GM23338 (cell line): ENCODE results near the gene KLHL22. TPM values are rescaled to one million over a fixed set of nuclear protein-coding genes. Genes with fewer than 3 reads are reported as not detected.

ENCODE experiments used
- ATAC-seq: fragments of 200-7000 bp; cut with Tn5 transposase; 3 replicates; pipeline ENCODE4 v1.9.1; 2020
- DNase-seq: peaks from one replicate; pipeline ENCODE4 v3.0.0-alpha.2; 2015; ENCODE audit warnings: low spot score
- H2AFZ ChIP-seq: fragments of 200-600 bp; sonication (generic); 2 replicates; pipeline ENCODE4 v1.8.0; 2016; ENCODE audit warnings: antibody characterized with exemption, mild to moderate bottlenecking, moderate library complexity
- H3F3A ChIP-seq: fragments of 200-600 bp; sonication (generic); replicated peaks from 2 replicates; pipeline ENCODE4 v1.8.0; 2017; ENCODE audit warnings: antibody characterized with exemption, mixed run types, low read depth
- H3K27ac ChIP-seq: fragments of 200-600 bp; sonication (generic); 2 replicates; pipeline ENCODE4 v1.6.1; 2016; ENCODE audit warnings: low read depth
- H3K27me3 ChIP-seq: fragments of 200-600 bp; sonication (generic); 2 replicates; pipeline ENCODE4 v1.8.0; 2016; ENCODE audit warnings: mild to moderate bottlenecking, mixed run types, moderate library complexity; ENCODE audit not compliant: insufficient read depth
- H3K36me3 ChIP-seq: fragments of 200-600 bp; sonication (generic); 2 replicates; pipeline ENCODE4 v1.8.0; 2016; ENCODE audit warnings: mild to moderate bottlenecking; ENCODE audit not compliant: insufficient read depth
- H3K4me1 ChIP-seq: fragments of 200-600 bp; sonication (generic); 2 replicates; pipeline ENCODE4 v1.8.0; 2016; ENCODE audit warnings: mild to moderate bottlenecking, moderate library complexity; ENCODE audit not compliant: insufficient read depth
- H3K4me2 ChIP-seq: fragments of 200-600 bp; sonication (generic); 2 replicates; pipeline ENCODE4 v1.7.1; 2017; ENCODE audit warnings: mixed run types
- H3K4me3 ChIP-seq: fragments of 200-600 bp; sonication (generic); 2 replicates; pipeline ENCODE4 v1.6.1; 2016; ENCODE audit warnings: mixed run types
- H3K79me2 ChIP-seq: fragments of 200-600 bp; sonication (generic); replicated peaks from 2 replicates; pipeline ENCODE4 v1.8.0; 2017; ENCODE audit warnings: mild to moderate bottlenecking; ENCODE audit not compliant: insufficient read depth
- H3K9me2 ChIP-seq: fragments of 200-600 bp; sonication (generic); 2 replicates; pipeline ENCODE4 v1.8.0; 2017; ENCODE audit not compliant: insufficient read depth
- H4K20me1 ChIP-seq: fragments of 200-600 bp; sonication (generic); replicated peaks from 2 replicates; pipeline ENCODE4 v1.8.0; 2017; ENCODE audit warnings: mild to moderate bottlenecking; ENCODE audit not compliant: insufficient read depth
- H3K27ac Mint-ChIP-seq: 2 replicates; pipeline ENCODE4 v1.8.0; 2020; ENCODE audit warnings: inconsistent platforms, mild to moderate bottlenecking, moderate library complexity, mixed read lengths
- H3K27me3 Mint-ChIP-seq: 3 replicates; pipeline ENCODE4 v1.8.0; 2022; ENCODE audit warnings: low read depth, mild to moderate bottlenecking, moderate library complexity, mixed read lengths, inconsistent platforms; ENCODE audit not compliant: insufficient read depth, poor library complexity
- H3K36me3 Mint-ChIP-seq: 3 replicates; pipeline ENCODE4 v1.8.0; 2021; ENCODE audit warnings: low read depth, mild to moderate bottlenecking, inconsistent platforms, moderate library complexity, mixed read lengths
- H3K4me1 Mint-ChIP-seq: 3 replicates; pipeline ENCODE4 v1.8.0; 2020; ENCODE audit warnings: mild to moderate bottlenecking, inconsistent platforms, mixed read lengths
- H3K4me3 Mint-ChIP-seq: 3 replicates; pipeline ENCODE4 v1.8.0; 2021; ENCODE audit warnings: moderate library complexity, mild to moderate bottlenecking, inconsistent platforms, mixed read lengths
- H3K9me3 Mint-ChIP-seq: 3 replicates; pipeline ENCODE4 v1.8.0; 2020; ENCODE audit warnings: moderate library complexity, mild to moderate bottlenecking, inconsistent platforms, mixed read lengths
- CREB1 ChIP-seq: fragments of 250-450 bp; sonication (Bioruptor Pico); IDR thresholded peaks from 2 replicates; pipeline ENCODE4 v1.5.0; 2020; ENCODE audit warnings: low read depth, mild to moderate bottlenecking, moderate library complexity
- EZH2 ChIP-seq: fragments of 200-600 bp; sonication (generic); IDR thresholded peaks from one replicate; pipeline ENCODE4 v1.8.0; 2017; ENCODE audit warnings: antibody characterized with exemption, mild to moderate bottlenecking, low read depth; ENCODE audit not compliant: unreplicated experiment
- EZH2phosphoT487 ChIP-seq: fragments of 200-600 bp; sonication (generic); IDR thresholded peaks from one replicate; pipeline ENCODE4 v1.8.1; 2018; ENCODE audit warnings: antibody characterized with exemption; ENCODE audit not compliant: unreplicated experiment
- STAT1 ChIP-seq: IDR thresholded peaks from one replicate; pipeline ENCODE4 v1.6.1; 2016; ENCODE audit warnings: antibody characterized with exemption; ENCODE audit not compliant: unreplicated experiment
- ZNF114 ChIP-seq: fragments of 250-450 bp; sonication (Bioruptor Pico); IDR thresholded peaks from 2 replicates; pipeline ENCODE4 v1.5.0; 2020; ENCODE audit warnings: mild to moderate bottlenecking, moderate library complexity
- ZNF331 ChIP-seq: fragments of 250-450 bp; sonication (Bioruptor Pico); IDR thresholded peaks from 2 replicates; pipeline ENCODE4 v1.5.0; 2020; ENCODE audit warnings: low read depth, mild to moderate bottlenecking, moderate library complexity
- polyA plus RNA-seq: library from polyadenylated mRNA; unstranded; fragments of >200 nt; fragmentation: Nextera tagmentation; extraction: Ambion mirVana; gene quantifications from 2 replicates; pipeline ENCODE4 v1.2.1, GENCODE V29; 2016
- total RNA-seq: library from RNA; depleted of rRNA; stranded (reverse); fragments of >200 nt; shearing (Covaris generic); gene quantifications from 2 replicates; pipeline ENCODE4 v1.2.3, GENCODE V29; 2014
- TF ChIP-seq, protein P1 (sequence below): IDR thresholded peaks from 2 replicates; pipeline ENCODE4 v1.6.1; 2016; ENCODE audit warnings: antibody characterized with exemption
- TF ChIP-seq, protein P2 (sequence below): fragments of 250-450 bp; sonication (Bioruptor Pico); IDR thresholded peaks from 2 replicates; pipeline ENCODE4 v1.5.0; 2020; ENCODE audit warnings: mild to moderate bottlenecking, moderate library complexity
- TF ChIP-seq, protein P3 (sequence below), 2 experiments: fragments of 200-600 bp in 1 of 2; sonication (generic) in 1 of 2; conservative IDR thresholded peaks; 2 replicates each; pipeline versions ENCODE4 v1.5.1 to v1.6.1; 2016 to 2017; ENCODE audit warnings: antibody characterized with exemption in 2 of 2, low read depth in 2 of 2, mild to moderate bottlenecking in 2 of 2, moderate library complexity in 1 of 2
- TF ChIP-seq, protein P4 (sequence below): IDR thresholded peaks from one replicate; pipeline ENCODE4 v1.6.1; 2018; ENCODE audit warnings: antibody characterized with exemption; ENCODE audit not compliant: unreplicated experiment

The KLHL22 gene
- total and polyA plus RNA-seq, 2 experiments from 2014 or later = 2.4 to 16.0 TPM

DNA sequence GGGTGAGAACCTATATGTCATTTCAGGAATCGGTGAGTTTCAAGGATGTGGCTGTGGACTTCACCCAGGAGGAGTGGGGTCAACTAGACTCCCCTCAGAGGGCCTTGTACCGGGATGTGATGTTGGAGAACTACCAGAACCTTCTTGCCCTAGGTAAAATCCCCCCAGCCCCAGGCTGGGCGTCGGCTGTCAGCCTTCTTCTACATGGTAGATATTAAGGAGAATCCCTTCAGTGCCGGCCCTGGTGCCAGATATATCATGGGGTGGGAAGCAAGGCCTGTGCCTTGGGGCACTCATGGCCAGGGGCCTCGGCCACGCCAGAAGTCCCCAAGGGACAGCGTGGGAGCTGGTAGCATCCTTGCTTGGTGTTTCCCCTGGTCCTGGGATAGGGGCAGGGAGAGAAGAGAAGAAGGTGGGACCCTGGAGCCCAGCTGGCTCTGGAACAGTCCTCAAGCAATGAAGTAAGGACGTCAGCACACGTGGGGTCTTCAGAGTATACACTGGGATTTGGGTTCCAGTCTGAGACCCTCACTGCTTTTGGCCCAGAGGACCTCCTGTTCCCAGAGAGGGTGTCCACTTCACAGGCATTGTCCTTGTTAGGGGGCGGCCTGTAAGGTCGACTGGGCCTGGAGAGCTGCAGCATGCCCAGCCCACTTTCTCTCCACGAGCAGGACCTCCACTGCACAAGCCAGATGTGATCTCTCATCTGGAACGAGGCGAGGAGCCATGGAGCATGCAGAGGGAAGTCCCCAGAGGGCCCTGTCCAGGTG is 94.8 kb downstream of the KLHL22 start (continued):
- TF ChIP-seq, protein P1, sequence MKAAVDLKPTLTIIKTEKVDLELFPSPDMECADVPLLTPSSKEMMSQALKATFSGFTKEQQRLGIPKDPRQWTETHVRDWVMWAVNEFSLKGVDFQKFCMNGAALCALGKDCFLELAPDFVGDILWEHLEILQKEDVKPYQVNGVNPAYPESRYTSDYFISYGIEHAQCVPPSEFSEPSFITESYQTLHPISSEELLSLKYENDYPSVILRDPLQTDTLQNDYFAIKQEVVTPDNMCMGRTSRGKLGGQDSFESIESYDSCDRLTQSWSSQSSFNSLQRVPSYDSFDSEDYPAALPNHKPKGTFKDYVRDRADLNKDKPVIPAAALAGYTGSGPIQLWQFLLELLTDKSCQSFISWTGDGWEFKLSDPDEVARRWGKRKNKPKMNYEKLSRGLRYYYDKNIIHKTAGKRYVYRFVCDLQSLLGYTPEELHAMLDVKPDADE = no peak
- TF ChIP-seq ZNF331 (CRISPR knock-in tag) (no peak), STAT1 (no peak)
- TF ChIP-seq, protein P2, sequence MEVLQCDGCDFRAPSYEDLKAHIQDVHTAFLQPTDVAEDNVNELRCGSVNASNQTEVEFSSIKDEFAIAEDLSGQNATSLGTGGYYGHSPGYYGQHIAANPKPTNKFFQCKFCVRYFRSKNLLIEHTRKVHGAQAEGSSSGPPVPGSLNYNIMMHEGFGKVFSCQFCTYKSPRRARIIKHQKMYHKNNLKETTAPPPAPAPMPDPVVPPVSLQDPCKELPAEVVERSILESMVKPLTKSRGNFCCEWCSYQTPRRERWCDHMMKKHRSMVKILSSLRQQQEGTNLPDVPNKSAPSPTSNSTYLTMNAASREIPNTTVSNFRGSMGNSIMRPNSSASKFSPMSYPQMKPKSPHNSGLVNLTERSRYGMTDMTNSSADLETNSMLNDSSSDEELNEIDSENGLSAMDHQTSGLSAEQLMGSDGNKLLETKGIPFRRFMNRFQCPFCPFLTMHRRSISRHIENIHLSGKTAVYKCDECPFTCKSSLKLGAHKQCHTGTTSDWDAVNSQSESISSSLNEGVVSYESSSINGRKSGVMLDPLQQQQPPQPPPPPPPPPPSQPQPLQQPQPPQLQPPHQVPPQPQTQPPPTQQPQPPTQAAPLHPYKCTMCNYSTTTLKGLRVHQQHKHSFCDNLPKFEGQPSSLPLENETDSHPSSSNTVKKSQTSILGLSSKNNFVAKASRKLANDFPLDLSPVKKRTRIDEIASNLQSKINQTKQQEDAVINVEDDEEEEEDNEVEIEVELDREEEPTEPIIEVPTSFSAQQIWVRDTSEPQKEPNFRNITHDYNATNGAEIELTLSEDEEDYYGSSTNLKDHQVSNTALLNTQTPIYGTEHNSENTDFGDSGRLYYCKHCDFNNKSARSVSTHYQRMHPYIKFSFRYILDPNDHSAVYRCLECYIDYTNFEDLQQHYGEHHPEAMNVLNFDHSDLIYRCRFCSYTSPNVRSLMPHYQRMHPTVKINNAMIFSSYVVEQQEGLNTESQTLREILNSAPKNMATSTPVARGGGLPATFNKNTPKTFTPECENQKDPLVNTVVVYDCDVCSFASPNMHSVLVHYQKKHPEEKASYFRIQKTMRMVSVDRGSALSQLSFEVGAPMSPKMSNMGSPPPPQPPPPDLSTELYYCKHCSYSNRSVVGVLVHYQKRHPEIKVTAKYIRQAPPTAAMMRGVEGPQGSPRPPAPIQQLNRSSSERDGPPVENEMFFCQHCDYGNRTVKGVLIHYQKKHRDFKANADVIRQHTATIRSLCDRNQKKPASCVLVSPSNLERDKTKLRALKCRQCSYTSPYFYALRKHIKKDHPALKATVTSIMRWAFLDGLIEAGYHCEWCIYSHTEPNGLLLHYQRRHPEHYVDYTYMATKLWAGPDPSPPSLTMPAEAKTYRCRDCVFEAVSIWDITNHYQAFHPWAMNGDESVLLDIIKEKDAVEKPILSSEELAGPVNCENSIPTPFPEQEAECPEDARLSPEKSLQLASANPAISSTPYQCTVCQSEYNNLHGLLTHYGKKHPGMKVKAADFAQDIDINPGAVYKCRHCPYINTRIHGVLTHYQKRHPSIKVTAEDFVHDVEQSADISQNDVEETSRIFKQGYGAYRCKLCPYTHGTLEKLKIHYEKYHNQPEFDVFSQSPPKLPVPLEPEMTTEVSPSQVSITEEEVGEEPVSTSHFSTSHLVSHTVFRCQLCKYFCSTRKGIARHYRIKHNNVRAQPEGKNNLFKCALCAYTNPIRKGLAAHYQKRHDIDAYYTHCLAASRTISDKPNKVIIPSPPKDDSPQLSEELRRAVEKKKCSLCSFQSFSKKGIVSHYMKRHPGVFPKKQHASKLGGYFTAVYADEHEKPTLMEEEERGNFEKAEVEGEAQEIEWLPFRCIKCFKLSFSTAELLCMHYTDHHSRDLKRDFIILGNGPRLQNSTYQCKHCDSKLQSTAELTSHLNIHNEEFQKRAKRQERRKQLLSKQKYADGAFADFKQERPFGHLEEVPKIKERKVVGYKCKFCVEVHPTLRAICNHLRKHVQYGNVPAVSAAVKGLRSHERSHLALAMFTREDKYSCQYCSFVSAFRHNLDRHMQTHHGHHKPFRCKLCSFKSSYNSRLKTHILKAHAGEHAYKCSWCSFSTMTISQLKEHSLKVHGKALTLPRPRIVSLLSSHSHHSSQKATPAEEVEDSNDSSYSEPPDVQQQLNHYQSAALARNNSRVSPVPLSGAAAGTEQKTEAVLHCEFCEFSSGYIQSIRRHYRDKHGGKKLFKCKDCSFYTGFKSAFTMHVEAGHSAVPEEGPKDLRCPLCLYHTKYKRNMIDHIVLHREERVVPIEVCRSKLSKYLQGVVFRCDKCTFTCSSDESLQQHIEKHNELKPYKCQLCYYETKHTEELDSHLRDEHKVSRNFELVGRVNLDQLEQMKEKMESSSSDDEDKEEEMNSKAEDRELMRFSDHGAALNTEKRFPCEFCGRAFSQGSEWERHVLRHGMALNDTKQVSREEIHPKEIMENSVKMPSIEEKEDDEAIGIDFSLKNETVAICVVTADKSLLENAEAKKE (CRISPR knock-in tag) = no peak

DNA sequence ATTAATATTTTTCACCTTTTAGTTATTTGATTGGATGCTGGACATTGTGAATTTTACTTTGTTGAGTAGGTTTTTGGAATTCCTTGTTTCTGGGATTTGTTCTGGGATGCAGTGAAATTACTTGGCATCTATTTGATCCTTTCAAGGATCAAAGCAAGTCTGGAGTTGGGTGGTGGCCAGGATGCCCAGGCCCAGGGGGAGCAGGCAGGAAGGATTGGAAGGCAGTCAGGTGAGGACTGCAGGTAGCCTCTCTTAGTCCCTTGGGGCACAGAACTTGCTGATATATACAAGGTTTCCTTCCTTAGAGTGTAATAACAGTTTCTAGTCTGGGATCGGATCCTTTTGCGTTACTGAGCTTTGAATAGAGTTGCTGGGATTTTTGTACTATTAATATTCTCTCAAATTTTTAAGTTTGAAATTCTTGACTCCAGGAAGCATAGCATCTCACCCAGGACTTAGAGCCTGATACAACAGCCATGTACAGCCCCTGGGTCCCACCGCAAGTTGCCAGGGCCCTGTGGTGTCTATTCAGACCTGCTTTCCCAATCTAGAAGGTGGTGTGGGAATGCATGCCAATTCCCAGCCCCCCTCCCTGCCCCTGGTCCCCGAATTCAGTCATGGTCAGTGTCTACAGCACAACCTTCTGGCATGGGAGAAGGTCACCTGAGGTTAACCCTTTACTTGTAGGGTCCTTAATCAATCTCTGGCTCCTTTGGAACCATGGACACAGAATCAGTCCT is 95.6 kb downstream of the KLHL22 start:
- DNase-seq (no peak), ATAC-seq (no peak)
- Mint-ChIP-seq H3K9me3 (peaks cover 2% of the 10 kb centered on the region; the same call in 2 of the 3 replicates), H3K4me3 (no peak overlapping the region; the same call in 2 of the 3 replicates), H3K27ac (no peak overlapping the region; the same call in 1 of the 2 replicates), H3K4me1 (peaks cover 20% of the 10 kb centered on the region), H3K36me3 (peaks cover 38% of the 10 kb centered on the region), H3K27me3 (peaks cover 5% of the 10 kb centered on the region)
- H3K4me1 ChIP-seq = peaks cover 11% of the 10 kb centered on the region
- H3K27me3 ChIP-seq = no peaks in the 10 kb centered on the region
- H2AFZ ChIP-seq = no peak overlapping the region
- peaks cover 35% of the 10 kb centered on the region for H4K20me1 ChIP-seq
- H3K4me2 ChIP-seq = no peak overlapping the region
- no peaks in the 10 kb centered on the region; the same call in 1 of the 2 replicates for H3K36me3 ChIP-seq
- H3K79me2 ChIP-seq = peaks cover 58% of the 10 kb centered on the region
- no peaks in the 10 kb centered on the region; the same call in 1 of the 2 replicates for H3F3A ChIP-seq
- H3K4me3 ChIP-seq = no peak overlapping the region
- no peak overlapping the region for H3K27ac ChIP-seq
- no peaks in the 10 kb centered on the region for H3K9me2 ChIP-seq
- no peak for TF ChIP-seq STAT1
- no peak for TF ChIP-seq ZNF114
- TF ChIP-seq EZH2phosphoT487 = no peak
- TF ChIP-seq CREB1 (CRISPR knock-in tag) = no peak
- TF ChIP-seq, protein P3, sequence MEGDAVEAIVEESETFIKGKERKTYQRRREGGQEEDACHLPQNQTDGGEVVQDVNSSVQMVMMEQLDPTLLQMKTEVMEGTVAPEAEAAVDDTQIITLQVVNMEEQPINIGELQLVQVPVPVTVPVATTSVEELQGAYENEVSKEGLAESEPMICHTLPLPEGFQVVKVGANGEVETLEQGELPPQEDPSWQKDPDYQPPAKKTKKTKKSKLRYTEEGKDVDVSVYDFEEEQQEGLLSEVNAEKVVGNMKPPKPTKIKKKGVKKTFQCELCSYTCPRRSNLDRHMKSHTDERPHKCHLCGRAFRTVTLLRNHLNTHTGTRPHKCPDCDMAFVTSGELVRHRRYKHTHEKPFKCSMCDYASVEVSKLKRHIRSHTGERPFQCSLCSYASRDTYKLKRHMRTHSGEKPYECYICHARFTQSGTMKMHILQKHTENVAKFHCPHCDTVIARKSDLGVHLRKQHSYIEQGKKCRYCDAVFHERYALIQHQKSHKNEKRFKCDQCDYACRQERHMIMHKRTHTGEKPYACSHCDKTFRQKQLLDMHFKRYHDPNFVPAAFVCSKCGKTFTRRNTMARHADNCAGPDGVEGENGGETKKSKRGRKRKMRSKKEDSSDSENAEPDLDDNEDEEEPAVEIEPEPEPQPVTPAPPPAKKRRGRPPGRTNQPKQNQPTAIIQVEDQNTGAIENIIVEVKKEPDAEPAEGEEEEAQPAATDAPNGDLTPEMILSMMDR (conservative IDR thresholded peaks at IDR 0.05; ENCODE audit: low read depth in 2 of 2) = no peak
- TF ChIP-seq, protein P4, sequence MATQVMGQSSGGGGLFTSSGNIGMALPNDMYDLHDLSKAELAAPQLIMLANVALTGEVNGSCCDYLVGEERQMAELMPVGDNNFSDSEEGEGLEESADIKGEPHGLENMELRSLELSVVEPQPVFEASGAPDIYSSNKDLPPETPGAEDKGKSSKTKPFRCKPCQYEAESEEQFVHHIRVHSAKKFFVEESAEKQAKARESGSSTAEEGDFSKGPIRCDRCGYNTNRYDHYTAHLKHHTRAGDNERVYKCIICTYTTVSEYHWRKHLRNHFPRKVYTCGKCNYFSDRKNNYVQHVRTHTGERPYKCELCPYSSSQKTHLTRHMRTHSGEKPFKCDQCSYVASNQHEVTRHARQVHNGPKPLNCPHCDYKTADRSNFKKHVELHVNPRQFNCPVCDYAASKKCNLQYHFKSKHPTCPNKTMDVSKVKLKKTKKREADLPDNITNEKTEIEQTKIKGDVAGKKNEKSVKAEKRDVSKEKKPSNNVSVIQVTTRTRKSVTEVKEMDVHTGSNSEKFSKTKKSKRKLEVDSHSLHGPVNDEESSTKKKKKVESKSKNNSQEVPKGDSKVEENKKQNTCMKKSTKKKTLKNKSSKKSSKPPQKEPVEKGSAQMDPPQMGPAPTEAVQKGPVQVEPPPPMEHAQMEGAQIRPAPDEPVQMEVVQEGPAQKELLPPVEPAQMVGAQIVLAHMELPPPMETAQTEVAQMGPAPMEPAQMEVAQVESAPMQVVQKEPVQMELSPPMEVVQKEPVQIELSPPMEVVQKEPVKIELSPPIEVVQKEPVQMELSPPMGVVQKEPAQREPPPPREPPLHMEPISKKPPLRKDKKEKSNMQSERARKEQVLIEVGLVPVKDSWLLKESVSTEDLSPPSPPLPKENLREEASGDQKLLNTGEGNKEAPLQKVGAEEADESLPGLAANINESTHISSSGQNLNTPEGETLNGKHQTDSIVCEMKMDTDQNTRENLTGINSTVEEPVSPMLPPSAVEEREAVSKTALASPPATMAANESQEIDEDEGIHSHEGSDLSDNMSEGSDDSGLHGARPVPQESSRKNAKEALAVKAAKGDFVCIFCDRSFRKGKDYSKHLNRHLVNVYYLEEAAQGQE = no peak
- no peak for TF ChIP-seq EZH2
